ENCODE data around the gene KRT6B.
"Not testable (repeated sequence)": the region's sequence is repeated elsewhere in the genome, so short reads cannot be mapped to it uniquely, and the experiment has no call there.

KRT6B gene

GRCh38 chr12:52452101-52452500 is at the start of gene KRT6B:
Gene KRT6B, minus strand, starts transcription at chr12:52452146. Its CDS starts 68 bp downstream, at chr12:52452078.
- no peak for DNase-seq

- DNase-seq, result peak; percentile 29
These were observed 49.5 kb upstream of the KRT6B start for GRCh38 chr12:52501490-52501889.

GRCh38 chr12:52500574-52500973 is 48.6 kb upstream of the KRT6B start:
- not testable (repeated sequence) for DNase-seq

- peak; percentile 53 for DNase-seq
These were observed 48.0 kb upstream of the KRT6B start for GRCh38 chr12:52499806-52500560.

- no peak for DNase-seq
These were observed 47.0 kb upstream of the KRT6B start for GRCh38 chr12:52498946-52499345.

- DNase-seq, result no peak
These were observed 46.0 kb upstream of the KRT6B start for GRCh38 chr12:52497975-52498374.

GRCh38 chr12:52496590-52497071 is 44.7 kb upstream of the KRT6B start:
- peak; percentile 77 for DNase-seq

GRCh38 chr12:52496054-52496453 is 44.1 kb upstream of the KRT6B start:
- DNase-seq, result no peak

- DNase-seq, result no peak
These were observed 43.4 kb upstream of the KRT6B start for GRCh38 chr12:52495389-52495788.

- DNase-seq, result peak; percentile 59
These were observed 42.6 kb upstream of the KRT6B start for GRCh38 chr12:52494518-52494917.

- no peak for DNase-seq
These were observed 42.2 kb upstream of the KRT6B start for GRCh38 chr12:52494100-52494499.

GRCh38 chr12:52493172-52493571 is 41.2 kb upstream of the KRT6B start, which contains the start of gene KRT6A:
Gene KRT6A, minus strand, starts transcription at chr12:52493257. Its CDS starts 69 bp downstream, at chr12:52493188.
- no peak for DNase-seq

- DNase-seq, result not testable (repeated sequence)
These were observed 40.5 kb upstream of the KRT6B start for GRCh38 chr12:52492405-52492804.

GRCh38 chr12:52491495-52491894 is 39.5 kb upstream of the KRT6B start:
- not testable (repeated sequence) for DNase-seq

- no peak for DNase-seq
These were observed 36.8 kb upstream of the KRT6B start for GRCh38 chr12:52488736-52489135.

- DNase-seq, result not testable (repeated sequence)
These were observed 35.9 kb upstream of the KRT6B start for GRCh38 chr12:52487744-52488443.

GRCh38 chr12:52487211-52487610 is 35.3 kb upstream of the KRT6B start:
- no peak for DNase-seq

- DNase-seq, result no peak
These were observed 34.5 kb upstream of the KRT6B start for GRCh38 chr12:52486166-52487105.

- DNase-seq, result no peak
These were observed 28.1 kb upstream of the KRT6B start for GRCh38 chr12:52480073-52480472.

- DNase-seq, result no peak
These were observed 25.7 kb upstream of the KRT6B start for GRCh38 chr12:52477651-52478050.

- DNase-seq, result no peak
These were observed 22.3 kb upstream of the KRT6B start for GRCh38 chr12:52474212-52474611.

GRCh38 chr12:52473768-52474167 is 21.8 kb upstream of the KRT6B start, which contains the start of gene KRT6C:
Gene KRT6C, minus strand, starts transcription at chr12:52473805. Its CDS starts 68 bp downstream, at chr12:52473737.
- no peak for DNase-seq

- no peak for DNase-seq
These were observed 17.9 kb upstream of the KRT6B start for GRCh38 chr12:52469853-52470252.

All from EL (cell line).